Fibroblast of lung (primary cell): ENCODE measurements around the gene SLC4A1. TPM values are rescaled to one million over a fixed set of nuclear protein-coding genes. Genes with fewer than 3 reads are reported as not detected.

ENCODE experiments used
- DNase-seq, 2 donors: peaks; one replicate each; pipeline versions ENCODE4 v3.0.0 to v3.0.0-alpha.2; 2010; ENCODE audit warnings: low read depth in 2 of 2
- H2AFZ ChIP-seq: 2 replicates; pipeline ENCODE4 v1.5.1; 2012; ENCODE audit warnings: low read length, control low read depth, inconsistent platforms
- H3K27ac ChIP-seq: 2 replicates; pipeline ENCODE4 v1.5.1; 2011; ENCODE audit warnings: low read length, control low read depth; ENCODE audit not compliant: insufficient read depth
- H3K27me3 ChIP-seq: 2 replicates; pipeline ENCODE4 v1.5.1; 2011; ENCODE audit warnings: mild to moderate bottlenecking, low read length; ENCODE audit not compliant: control insufficient read depth, insufficient read depth
- H3K36me3 ChIP-seq: 2 replicates; pipeline ENCODE4 v1.5.1; 2011; ENCODE audit warnings: low read length; ENCODE audit not compliant: control insufficient read depth, insufficient read depth
- H3K4me1 ChIP-seq: 2 replicates; pipeline ENCODE4 v1.5.1; 2011; ENCODE audit warnings: low read length; ENCODE audit not compliant: control insufficient read depth, insufficient read depth; ENCODE audit errors: extremely low read depth
- H3K4me2 ChIP-seq: 2 replicates; pipeline ENCODE4 v1.5.1; 2011; ENCODE audit warnings: low read length, control low read depth; ENCODE audit not compliant: insufficient read depth; ENCODE audit errors: extremely low read depth
- H3K4me3 ChIP-seq, 4 experiments: fragments of 200-600 bp in 1 of 4; sonication (generic) in 1 of 4; replicated peaks in 1 of 4; 2 replicates each; pipeline ENCODE4 v1.5.1; 2011 to 2016; ENCODE audit warnings: low read length in 4 of 4, low read depth in 3 of 4, mild to moderate bottlenecking in 3 of 4, control low read depth in 2 of 4, inconsistent platforms in 1 of 4, mixed read lengths in 1 of 4; ENCODE audit not compliant: insufficient read depth in 1 of 4; ENCODE audit errors: control extremely low read depth in 1 of 4
- H3K79me2 ChIP-seq: 2 replicates; pipeline ENCODE4 v1.5.1; 2012; ENCODE audit warnings: mild to moderate bottlenecking, low read length, inconsistent platforms; ENCODE audit not compliant: control insufficient read depth, insufficient read depth
- H3K9ac ChIP-seq: 2 replicates; pipeline ENCODE4 v1.5.1; 2011; ENCODE audit warnings: mild to moderate bottlenecking, low read length, control low read depth; ENCODE audit not compliant: insufficient read depth
- H3K9me3 ChIP-seq: 2 replicates; pipeline ENCODE4 v1.5.1; 2012; ENCODE audit warnings: low read depth, low read length; ENCODE audit not compliant: control insufficient read depth, insufficient read depth
- H4K20me1 ChIP-seq: 2 replicates; pipeline ENCODE4 v1.5.1; 2011; ENCODE audit warnings: low read length; ENCODE audit not compliant: control insufficient read depth, insufficient read depth; ENCODE audit errors: extremely low read depth
- EZH2 ChIP-seq: IDR thresholded peaks from 2 replicates; pipeline ENCODE4 v1.5.1; 2012; ENCODE audit warnings: low read length, control low read depth, mild to moderate bottlenecking; ENCODE audit errors: missing control alignments
- polyA plus RNA-seq, 2 donors: library from polyadenylated mRNA; depleted of rRNA in 1 of 2; stranded (reverse) in 1 of 2; unstranded in 1 of 2; fragments of >200 nt; gene quantifications; 2 replicates each; pipeline ENCODE4 v1.2.1, GENCODE V29; 2011 to 2012; ENCODE audit warnings: missing spikeins in 1 of 2
- total RNA-seq: library from RNA; depleted of rRNA; stranded (reverse); fragments of >200 nt; gene quantifications from 2 replicates; pipeline ENCODE4 v1.2.1, GENCODE V29; 2014
- TF ChIP-seq, protein P1 (sequence below), 2 donors: IDR thresholded peaks in 1 of 2; conservative IDR thresholded peaks in 1 of 2; 1 replicate in 1 of 2; 2 replicates in 1 of 2; pipeline ENCODE4 v1.5.1; 2011 to 2012; ENCODE audit warnings: low read length in 2 of 2, control low read depth in 1 of 2, inconsistent platforms in 1 of 2, low read depth in 1 of 2, mild to moderate bottlenecking in 1 of 2

SLC4A1 gene
- total and polyA plus RNA-seq, 2 donors (not counting 1 experiment from before 2014, with no cell fraction given), result not detected

DNA sequence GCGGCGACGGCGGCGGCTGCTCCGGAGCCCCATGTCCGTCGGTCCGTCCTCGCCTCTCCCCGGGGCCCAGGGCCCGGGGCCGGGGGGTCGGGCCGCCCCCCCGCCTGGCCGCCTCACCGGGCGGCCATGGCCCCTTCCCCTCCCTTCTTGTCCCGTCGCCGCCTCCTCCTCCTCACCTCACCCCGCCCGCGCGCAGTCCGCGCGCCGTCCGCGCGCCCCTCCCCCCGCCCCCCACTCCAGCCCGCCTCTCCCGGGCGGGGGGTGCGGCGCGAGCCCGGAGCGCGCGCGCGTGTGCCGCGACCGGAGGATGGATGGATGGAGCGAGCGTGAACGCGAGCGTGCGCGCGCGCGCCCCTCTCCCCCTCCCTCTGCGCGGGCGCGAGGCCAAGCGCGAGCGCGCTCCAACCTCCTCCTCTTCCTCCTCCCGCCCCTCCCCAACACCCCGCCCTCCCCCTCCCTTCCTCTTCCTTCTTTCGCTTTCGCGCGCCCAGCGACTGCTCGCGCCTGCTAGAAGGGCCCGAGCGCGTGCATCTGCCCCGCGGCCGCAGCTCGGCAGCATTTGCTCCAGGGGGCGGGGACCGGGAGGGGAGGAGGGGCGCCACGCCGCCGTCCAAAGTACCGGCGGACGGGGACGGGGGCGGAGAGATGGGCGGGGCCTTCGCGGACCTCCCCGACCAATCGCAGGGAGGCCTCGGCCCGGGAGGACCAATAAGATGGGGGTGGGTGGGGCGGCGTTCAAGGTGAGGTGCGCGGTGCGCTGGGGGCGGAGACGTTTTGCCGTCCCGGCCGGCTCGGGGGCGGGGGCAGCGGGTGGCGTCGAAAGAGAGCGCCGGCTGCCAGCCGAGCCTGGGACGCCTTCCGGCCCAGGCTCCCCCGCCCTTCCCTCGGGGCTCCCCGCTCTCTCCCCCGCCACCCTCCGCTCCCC is 68.1 kb downstream of the SLC4A1 start, which contains the start of gene ATXN7L3:
TSS of gene ATXN7L3 (minus strand) at position 332 of the 925 bp plus-strand sequence. CDS start 1,814 bp downstream, outside the sequence.
- Histone ChIP-seq H4K20me1 (no peaks in the 10 kb centered on the region), H2AFZ (peak within 1 kb of the TSS; percentile 66), H3K36me3 (peaks cover 16% of the 10 kb centered on the region), H3K79me2 (peaks cover 23% of the 10 kb centered on the region), H3K4me2 (peak within 1 kb of the TSS; percentile 97), H3K9ac (peak within 1 kb of the TSS; percentile 85), H3K9me3 (no peaks in the 10 kb centered on the region), H3K4me3 (peak within 1 kb of the TSS; percentile 73 to 87 (median 80)), H3K27ac (peak within 1 kb of the TSS; percentile 88), H3K4me1 (peaks cover 28% of the 10 kb centered on the region), H3K27me3 (no peaks in the 10 kb centered on the region)
- peak; percentile 97 to 98 for DNase-seq
- TF ChIP-seq EZH2, result no peak
- TF ChIP-seq, protein P1, sequence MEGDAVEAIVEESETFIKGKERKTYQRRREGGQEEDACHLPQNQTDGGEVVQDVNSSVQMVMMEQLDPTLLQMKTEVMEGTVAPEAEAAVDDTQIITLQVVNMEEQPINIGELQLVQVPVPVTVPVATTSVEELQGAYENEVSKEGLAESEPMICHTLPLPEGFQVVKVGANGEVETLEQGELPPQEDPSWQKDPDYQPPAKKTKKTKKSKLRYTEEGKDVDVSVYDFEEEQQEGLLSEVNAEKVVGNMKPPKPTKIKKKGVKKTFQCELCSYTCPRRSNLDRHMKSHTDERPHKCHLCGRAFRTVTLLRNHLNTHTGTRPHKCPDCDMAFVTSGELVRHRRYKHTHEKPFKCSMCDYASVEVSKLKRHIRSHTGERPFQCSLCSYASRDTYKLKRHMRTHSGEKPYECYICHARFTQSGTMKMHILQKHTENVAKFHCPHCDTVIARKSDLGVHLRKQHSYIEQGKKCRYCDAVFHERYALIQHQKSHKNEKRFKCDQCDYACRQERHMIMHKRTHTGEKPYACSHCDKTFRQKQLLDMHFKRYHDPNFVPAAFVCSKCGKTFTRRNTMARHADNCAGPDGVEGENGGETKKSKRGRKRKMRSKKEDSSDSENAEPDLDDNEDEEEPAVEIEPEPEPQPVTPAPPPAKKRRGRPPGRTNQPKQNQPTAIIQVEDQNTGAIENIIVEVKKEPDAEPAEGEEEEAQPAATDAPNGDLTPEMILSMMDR (conservative IDR thresholded peaks at IDR 0.05 in 1 of 2, IDR thresholded peaks at IDR 0.05 in 1 of 2; ENCODE audit: low read depth in 1 of 2, low read length in 2 of 2), result no peak

DNA sequence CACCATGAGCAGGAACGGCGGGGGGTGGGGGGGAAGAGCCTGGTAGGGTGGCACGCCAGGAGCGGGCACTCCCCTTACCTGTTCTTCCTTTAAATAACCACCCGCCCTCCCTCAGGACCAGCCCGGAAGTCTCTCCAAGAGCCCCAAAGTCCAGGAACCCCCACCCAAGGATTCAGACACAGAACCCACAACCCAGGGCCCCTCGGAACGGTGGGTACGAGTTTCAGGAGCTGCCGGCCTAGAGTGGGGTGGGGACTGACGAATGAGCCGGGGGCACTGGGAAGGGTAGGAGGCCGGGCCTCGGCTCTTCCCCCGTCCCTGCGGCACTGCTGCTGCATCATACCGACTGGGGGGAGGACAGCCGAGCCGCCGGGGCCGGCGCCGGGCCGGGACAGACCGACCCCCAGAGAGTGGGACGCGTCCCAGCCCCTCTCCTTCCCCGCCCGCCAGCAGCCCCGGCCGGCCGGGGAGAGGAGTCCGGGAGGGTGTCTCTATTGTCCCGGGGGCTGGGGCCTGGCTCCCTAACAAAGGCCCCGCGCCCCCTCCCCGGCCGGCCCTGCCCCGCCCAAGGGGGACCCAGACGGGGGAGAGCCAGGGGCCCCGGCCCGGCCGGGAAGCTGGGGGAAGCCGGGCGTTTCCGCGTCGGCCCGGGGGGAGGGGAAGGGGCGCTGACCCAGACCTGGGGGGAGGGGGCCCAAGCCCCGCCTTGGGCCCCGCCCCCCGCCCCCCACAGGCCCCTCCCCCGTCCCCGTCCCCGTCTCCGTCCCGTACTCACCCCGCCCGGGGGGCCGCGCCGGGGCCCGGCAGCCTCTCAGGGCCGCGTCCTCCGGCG is 69.0 kb downstream of the SLC4A1 start:
- peaks cover 22% of the 10 kb centered on the region for H3K4me1 ChIP-seq
- peak overlapping the region; percentile 82 for H3K9ac ChIP-seq
- DNase-seq, result peak; percentile 30 to 59
- no peaks in the 10 kb centered on the region for H3K9me3 ChIP-seq
- H3K36me3 ChIP-seq, result peaks cover 22% of the 10 kb centered on the region
- peak overlapping the region; percentile 88 for H3K27ac ChIP-seq
- no peaks in the 10 kb centered on the region for H4K20me1 ChIP-seq
- peaks cover 23% of the 10 kb centered on the region for H3K79me2 ChIP-seq
- TF ChIP-seq, protein P1 (conservative IDR thresholded peaks at IDR 0.05 in 1 of 2, IDR thresholded peaks at IDR 0.05 in 1 of 2; ENCODE audit: low read depth in 1 of 2, low read length in 2 of 2), result no peak
- no peak for TF ChIP-seq EZH2
- peak overlapping the region; percentile 73 to 87 (median 80) for H3K4me3 ChIP-seq
- peak overlapping the region; percentile 97 for H3K4me2 ChIP-seq
- H3K27me3 ChIP-seq, result no peaks in the 10 kb centered on the region
- no peak overlapping the region for H2AFZ ChIP-seq

Other genes starting within 250 kb of the SLC4A1 start
- 21.8 and 25.6 TPM in 2 replicates for gene LSM12, start 201.5 kb downstream of the SLC4A1 start, total RNA-seq
- gene LSM12, start 201.5 kb downstream of the SLC4A1 start, polyA plus RNA-seq, result 79.3 and 86.4 TPM in 2 replicates
- 12.3 and 40.0 TPM in 2 replicates for gene G6PC3, start 197.4 kb downstream of the SLC4A1 start, total RNA-seq
- gene G6PC3, start 197.4 kb downstream of the SLC4A1 start, polyA plus RNA-seq, result 76.1 and 113 TPM in 2 replicates
- gene HDAC5, start 144.5 kb downstream of the SLC4A1 start, total RNA-seq, result 66.8 and 125 TPM in 2 replicates
- gene HDAC5, start 144.5 kb downstream of the SLC4A1 start, polyA plus RNA-seq, result 31.3 and 35.1 TPM in 2 replicates
- 1.0 and 1.5 TPM in 2 replicates for gene HROB, start 126.2 kb downstream of the SLC4A1 start, total RNA-seq
- gene HROB, start 126.2 kb downstream of the SLC4A1 start, polyA plus RNA-seq, result 1.8 and 4.7 TPM in 2 replicates
- gene ASB16, start 97.4 kb downstream of the SLC4A1 start, total RNA-seq, result under 0.01 and 0.17 TPM in 2 replicates
- 0.07 TPM in 1 of 2 replicates, not detected in the other for gene ASB16, start 97.4 kb downstream of the SLC4A1 start, polyA plus RNA-seq
- gene TMUB2, start 81.2 kb downstream of the SLC4A1 start, total RNA-seq, result 36.2 and 45.4 TPM in 2 replicates
- gene TMUB2, start 81.2 kb downstream of the SLC4A1 start, polyA plus RNA-seq, result 33.1 and 37.3 TPM in 2 replicates
- 33.6 and 36.5 TPM in 2 replicates for gene ATXN7L3, start 68.3 kb downstream of the SLC4A1 start, total RNA-seq
- 31.8 and 34.8 TPM in 2 replicates for gene ATXN7L3, start 68.3 kb downstream of the SLC4A1 start, polyA plus RNA-seq
- 42.1 and 49.8 TPM in 2 replicates for gene UBTF, start 48.5 kb downstream of the SLC4A1 start, total RNA-seq
- gene UBTF, start 48.5 kb downstream of the SLC4A1 start, polyA plus RNA-seq, result 25.1 and 34.3 TPM in 2 replicates
- under 0.01 TPM in 1 of 2 replicates, not detected in the other for gene RUNDC3A, start 40.5 kb upstream of the SLC4A1 start, total RNA-seq
- 0.05 TPM in 1 of 2 replicates, not detected in the other for gene RUNDC3A, start 40.5 kb upstream of the SLC4A1 start, polyA plus RNA-seq
- 47.0 and 70.2 TPM in 2 replicates for gene SLC25A39, start 56.7 kb upstream of the SLC4A1 start, total RNA-seq
- 35.3 and 61.1 TPM in 2 replicates for gene SLC25A39, start 56.7 kb upstream of the SLC4A1 start, polyA plus RNA-seq
- gene GRN, start 77.2 kb upstream of the SLC4A1 start, total RNA-seq, result 315 and 448 TPM in 2 replicates
- gene GRN, start 77.2 kb upstream of the SLC4A1 start, polyA plus RNA-seq, result 146 and 151 TPM in 2 replicates
- gene FAM171A2, start 95.7 kb upstream of the SLC4A1 start, total RNA-seq, result 5.0 and 6.4 TPM in 2 replicates
- 1.4 and 1.7 TPM in 2 replicates for gene FAM171A2, start 95.7 kb upstream of the SLC4A1 start, polyA plus RNA-seq
- gene ITGA2B, start 121.5 kb upstream of the SLC4A1 start, total RNA-seq, result 0.26 and 0.66 TPM in 2 replicates
- gene ITGA2B, start 121.5 kb upstream of the SLC4A1 start, polyA plus RNA-seq, result 0.06 and 0.10 TPM in 2 replicates
- gene GPATCH8, start 235.3 kb upstream of the SLC4A1 start, total RNA-seq, result 13.4 and 19.3 TPM in 2 replicates
- gene GPATCH8, start 235.3 kb upstream of the SLC4A1 start, polyA plus RNA-seq, result 13.7 and 14.0 TPM in 2 replicates